GM21576 (cell line): Measurements from ENCODE around the gene DAGLB.
"Not testable (repeated sequence)": the region's sequence is repeated elsewhere in the genome, so short reads cannot be mapped to it uniquely, and the experiment has no call there.

Experiments
- ATAC-seq: cut with Tn5 transposase; IDR thresholded peaks from one replicate; pipeline ENCODE4 v1.9.1; 2021; ENCODE audit warnings: mild to moderate bottlenecking, moderate library complexity; ENCODE audit not compliant: unreplicated experiment

Gene DAGLB

DNA sequence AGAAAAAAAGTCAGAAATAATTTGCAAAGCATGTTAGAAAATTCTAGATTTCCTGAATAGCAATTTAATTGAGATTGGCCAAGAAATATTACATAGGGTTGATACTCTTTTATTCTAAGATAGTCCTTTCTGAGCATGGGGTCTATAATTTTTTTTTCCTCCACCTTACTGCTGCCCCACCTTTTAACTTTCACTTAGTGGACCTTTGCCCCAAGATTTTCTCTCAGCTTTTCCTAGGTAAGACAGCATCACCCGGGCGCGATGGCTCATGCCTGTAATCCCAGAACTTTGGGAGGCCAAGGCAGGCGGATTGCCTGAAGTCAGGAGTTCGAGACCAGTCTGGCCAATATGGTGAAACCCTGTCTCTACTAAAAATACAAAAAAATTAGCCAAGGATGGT is 69.2 kb downstream of the DAGLB start:
- not testable (repeated sequence) for ATAC-seq

DNA sequence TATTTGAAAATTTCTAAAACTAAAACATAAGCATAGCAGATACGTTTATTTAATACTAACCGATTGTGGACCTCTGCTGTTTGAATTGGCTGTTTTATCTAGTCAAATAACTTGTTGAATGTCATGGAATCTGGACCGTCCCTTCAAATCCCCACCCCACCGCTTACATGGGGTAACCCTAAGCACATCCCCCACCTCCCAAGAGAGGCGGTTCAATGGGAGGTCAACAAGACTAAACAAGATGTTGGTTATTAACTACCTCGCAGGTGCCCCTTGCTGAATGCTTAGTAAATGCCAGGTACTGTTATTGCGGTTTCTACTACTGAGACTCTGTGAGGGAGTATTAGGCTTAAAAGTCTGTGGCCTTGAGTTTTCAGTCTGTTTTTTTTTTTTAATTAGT is 70.9 kb downstream of the DAGLB start:
- ATAC-seq: no peak

DNA sequence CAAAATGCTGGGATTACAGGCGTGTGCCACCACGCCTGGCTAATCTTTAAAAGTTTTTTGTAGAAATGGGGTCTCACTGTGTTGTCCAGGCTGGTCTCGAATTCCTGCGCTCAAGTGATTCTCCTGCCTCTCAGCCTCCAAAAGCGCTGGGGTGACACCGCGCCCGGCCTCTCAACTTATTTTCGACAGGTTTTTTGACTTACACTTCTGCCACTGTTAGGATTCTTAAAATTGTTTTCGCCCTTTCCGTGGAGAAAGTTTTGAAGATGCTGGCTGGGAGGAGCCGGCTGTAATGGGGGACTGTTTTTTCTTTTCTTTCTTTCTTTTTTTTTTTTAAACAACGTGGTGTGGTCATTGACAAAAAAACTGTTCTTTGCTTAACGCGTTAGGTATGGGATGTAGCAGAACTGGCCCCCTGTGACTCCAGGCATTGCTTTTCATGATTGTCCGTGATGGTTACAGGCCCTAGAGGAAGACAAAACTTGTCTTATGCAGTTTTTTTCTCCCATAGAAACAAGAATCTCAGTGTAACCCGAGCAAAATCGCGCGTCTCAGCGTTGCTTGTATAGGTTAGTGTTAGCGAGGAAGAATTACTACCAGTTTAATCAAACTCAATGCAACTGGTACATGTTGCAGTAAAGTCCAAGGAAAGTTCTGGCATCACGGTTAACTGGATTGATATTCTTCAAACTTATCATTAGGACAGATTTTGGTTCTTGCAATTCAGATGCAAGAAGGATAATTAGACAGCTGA is 72.2 kb downstream of the DAGLB start:
- ATAC-seq: no peak

DNA sequence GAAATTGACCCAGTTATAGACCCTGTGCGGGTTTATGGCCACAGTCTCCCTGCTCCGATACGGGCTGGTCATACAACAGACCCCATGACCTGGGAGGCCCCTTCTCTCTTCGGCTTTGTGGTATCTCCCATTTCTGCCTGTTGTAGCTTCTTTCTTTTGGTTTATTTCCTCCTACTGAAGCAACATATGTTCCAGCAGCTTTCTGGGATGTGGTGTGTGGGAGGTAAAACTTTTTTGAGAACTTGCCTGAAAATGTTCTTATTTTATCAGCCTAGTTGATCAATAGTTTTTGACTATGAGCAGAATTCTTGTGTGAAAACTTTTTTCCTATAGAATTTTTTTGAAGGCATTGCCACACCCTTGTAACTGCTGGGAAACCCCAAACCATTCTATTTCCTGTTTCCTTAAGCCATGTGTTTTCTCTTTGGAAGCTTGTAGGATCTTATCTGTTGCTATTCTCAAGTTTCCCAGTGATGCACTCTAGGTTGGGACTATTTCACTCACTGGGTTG is 80.0 kb downstream of the DAGLB start:
- ATAC-seq: no peak

DNA sequence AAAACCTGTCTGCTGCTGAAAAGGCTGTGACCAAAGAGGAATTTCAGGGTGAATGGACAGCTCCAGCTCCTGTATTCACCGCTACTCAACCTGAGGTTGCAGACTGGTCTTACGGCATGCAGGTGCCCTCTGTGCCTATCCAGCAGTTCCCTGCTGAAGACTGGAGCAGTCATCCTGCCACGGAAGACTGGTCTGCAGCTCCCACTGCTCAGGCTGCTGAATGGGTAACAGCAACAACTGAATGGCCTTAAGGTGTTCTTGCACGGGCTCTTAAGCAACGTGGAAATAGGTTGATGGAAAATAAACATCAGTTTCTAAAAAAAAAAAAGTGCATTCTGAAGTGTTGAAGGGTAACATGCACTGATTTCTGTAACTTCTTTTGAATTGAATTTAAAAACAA is 82.3 kb downstream of the DAGLB start:
- no peak for ATAC-seq

DNA sequence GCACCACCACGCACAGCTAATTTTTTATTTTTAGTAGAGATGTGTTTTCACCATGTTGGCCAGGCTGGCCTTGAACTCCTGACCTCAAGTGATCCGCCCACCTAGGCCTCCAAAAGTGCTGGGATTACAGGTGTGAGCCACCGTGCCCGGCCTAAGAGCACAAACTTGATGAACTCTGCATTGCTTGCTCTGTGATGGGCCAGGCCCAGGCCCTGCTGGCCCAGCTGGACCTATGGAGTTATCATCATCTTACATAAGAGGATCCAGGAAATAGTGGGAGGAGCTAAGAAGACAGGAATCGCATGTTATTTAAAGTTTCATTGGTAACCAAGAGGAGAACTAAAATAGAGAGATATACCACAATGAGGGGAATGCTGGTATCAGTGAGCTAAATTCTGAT is 86.9 kb downstream of the DAGLB start:
- ATAC-seq: no peak

DNA sequence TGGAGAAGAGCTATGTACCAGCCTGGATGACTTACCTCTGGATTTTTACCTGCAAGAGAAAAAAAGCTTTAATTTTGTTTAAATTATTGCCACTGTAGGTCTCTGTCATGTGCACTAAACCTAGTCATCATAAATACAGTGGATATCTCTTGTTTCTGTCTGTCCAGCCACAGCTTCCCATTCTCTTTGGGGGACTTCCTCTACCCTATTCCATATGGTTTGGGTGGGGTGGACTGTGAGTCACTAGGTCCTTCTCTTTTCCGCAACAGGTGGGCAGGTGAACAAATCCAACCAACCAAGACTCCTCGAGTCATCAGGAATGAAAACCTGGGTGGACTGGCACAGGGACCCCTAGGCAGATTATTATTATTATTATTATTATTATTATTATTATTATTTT is 88.0 kb downstream of the DAGLB start:
- no peak for ATAC-seq
